ENCODE results near the gene ANKZF1.

DNA sequence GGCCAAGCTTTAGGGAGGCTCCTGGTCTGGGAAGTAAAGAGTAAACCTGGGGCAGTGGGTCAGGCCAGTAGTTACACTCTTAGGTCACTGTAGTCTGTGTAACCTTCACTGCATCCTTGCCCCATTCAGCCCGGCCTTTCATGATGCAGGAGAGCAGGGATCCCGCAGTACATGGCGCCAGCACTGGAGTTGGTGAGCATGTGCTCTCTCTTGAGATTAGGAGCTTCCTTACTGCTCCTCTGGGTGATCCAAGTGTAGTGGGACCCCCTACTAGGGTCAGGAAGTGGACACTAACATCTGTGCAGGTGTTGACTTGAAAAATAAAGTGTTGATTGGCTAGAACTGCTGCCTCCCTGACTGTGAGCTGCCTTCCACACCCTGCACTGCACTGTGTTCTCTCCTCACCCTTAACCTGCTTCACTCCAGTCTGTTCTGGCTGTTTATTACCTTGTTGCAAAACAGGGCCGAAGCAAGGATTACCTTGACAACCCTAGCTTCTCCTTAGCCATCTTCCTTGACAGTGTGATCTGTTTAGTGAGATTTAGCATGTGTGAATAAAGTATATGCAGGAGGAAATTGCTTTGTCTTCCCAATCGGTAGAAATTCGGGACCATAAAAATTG, 46.3 kb upstream of the ANKZF1 start:
- no peak for TF ChIP-seq EZH2 (IDR thresholded peaks at IDR 0.05)
- no peak for TF ChIP-seq POLR2AphosphoS5 (IDR thresholded peaks at IDR 0.05; ENCODE audit: borderline replicate concordance, low read depth, low read length)
- no peak for TF ChIP-seq FOXP2 (optimal IDR thresholded peaks at IDR 0.05; ENCODE audit: control extremely low read depth, extremely low read length, insufficient read depth)
